NOMO-1 treated with DMSO at 0.1 percent for 48 hours (cell line): ENCODE data around the gene AADACL4.
"Not testable (repeated sequence)": the region's sequence is repeated elsewhere in the genome, so short reads cannot be mapped to it uniquely, and the experiment has no call there.

Experiments used
- DNase-seq: peaks from one replicate; lab custom pipeline; 2025; ENCODE audit not compliant: unreplicated experiment; lab: John Stamatoyannopoulos, UW

The AADACL4 gene

DNA sequence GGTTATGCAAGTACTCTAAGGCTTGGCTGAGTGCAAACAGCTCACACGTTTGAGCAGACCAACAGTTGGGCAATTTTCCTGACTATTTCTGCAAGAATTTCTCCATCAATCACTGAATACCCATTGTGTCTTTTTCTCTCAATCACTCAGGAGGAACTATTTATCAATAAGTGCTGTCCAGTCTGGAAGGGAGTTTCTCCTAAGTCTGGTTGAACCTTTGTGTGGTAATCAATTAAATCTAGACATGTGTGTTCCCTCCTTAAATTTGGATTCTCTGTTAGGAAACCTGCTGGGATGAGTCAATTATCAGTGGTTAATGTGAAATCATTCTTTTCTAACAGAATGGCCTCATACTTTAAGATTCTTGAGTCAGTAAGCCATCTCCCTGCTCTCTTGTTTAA lies 65.2 kb downstream of the AADACL4 start:
- DNase-seq, result no peak

DNA sequence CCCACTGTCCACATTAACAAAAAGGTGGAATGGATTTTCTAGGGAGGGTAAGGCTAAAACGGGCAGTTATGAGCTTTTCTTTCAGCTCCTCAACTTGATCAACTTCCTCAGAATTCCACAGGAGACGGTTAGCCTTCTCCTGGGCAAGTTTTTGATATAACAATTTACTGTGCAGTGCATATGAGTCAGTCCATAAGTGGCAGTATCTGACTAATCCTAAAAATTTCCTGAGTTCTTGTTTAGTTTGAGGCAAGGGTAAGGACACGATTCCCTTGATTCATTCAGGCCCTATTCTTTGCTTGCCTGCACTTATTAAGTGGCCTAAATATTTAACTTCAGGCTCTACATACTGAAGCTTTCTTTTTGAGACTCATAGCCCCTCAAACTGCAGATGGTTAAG lies 65.8 kb downstream of the AADACL4 start:
- no peak for DNase-seq

DNA sequence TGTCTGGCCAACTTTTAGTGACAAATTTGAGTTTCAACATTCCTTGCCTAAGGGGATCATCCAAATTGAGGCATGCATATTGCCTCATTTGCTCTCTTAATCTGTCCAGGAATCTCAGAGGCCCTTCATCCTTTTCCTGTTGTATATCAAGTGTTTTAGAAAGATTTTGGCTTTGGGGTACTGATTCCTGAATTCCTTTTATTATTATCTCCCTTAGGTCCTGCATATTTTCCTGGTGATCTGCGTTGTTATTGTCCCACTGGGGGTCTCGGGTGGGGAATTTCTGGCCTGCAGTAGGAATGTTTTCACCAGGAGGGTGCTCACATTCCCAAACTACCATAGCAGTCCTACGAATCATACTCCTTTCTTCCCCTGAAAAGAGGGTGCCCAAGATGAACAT lies 67.7 kb downstream of the AADACL4 start:
- no peak for DNase-seq

DNA sequence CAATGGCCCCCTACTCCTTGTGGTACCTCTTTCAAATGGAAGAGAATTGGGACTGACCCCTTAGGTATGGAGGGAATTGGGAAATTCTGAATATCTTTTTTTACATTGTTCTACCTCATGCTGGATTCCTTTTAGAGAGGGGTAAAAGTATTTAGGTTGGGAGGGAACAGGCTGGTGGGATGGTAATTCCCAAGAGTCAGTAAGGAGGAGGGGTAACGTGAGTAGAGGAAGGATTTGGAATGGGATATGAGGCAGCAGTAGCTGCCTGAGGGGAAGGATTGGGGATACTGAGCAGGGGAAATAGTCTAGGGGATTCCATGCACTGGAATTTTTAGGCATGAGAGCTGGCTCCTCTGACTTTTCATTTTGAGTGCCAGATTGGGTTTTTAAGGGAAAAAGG lies 68.2 kb downstream of the AADACL4 start:
- DNase-seq, result no peak

DNA sequence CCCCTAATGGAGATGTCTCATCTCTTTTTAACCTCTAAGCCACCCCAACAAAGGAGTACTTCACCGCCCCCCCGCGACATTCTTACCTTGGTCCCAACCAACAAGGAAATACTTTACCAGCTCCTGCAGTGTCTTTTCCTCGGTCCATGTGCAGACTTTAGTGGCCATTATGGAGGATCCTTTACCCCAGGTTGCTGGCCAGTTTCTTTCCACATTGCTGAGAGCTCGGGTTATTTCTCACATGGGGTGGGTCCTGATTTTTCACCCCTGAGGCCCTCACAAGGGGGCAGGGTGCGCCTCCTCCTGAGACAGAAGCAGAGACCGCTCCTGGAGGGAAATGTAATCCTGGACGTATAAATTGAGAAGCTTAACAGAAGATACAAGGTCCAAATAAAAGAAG lies 69.0 kb downstream of the AADACL4 start:
- no peak for DNase-seq

DNA sequence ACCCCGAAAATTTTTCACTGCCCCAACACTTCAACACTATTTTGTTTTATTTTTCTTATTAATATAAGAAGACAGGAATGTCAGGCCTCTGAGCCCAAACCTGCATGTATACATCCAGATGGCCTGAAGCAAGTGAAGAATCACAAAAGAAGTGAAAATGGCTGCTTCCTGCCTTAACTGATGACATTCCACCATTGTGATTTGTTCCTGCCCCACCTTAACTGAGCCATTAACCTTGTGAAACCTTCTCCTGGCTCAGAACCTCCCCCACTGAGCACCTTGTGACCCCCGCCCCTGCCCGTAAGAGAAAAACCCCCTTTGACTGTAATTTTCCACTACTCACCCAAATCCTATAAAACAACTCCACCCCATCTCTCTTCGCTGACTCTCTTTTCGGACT lies 69.8 kb downstream of the AADACL4 start:
- not testable (repeated sequence) for DNase-seq

GRCh38 chr1:12714710-12715475 lies 71.0 kb downstream of the AADACL4 start:
- no peak for DNase-seq

DNA sequence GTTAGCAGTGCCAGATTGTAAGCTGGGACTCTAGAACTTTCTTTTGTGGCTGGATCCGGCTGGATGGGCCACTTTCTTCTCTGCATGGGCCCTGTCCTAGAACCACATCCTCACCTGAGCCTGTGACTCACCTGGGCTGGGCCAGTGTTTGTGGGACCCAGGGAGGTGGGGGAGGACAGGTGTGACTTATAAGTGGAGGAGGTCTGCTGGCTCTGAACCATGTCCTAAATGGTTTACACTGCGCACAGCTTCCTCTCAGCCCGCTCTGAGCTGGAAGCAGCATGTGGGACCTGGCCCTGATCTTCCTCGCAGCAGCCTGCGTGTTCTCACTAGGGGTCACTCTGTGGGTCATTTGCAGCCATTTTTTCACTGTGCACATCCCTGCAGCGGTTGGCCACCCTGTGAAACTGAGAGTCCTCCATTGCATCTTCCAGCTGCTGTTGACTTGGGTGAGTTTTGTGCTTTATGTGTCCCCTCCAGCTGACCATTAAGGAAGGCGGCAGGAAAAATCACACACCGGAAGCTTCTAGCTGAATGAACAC lies 72.1 kb downstream of the AADACL4 start, which contains the start of gene AADACL3:
Gene AADACL3, plus strand, starts transcription at position 215 of the 542 bp plus-strand sequence. Its CDS starts 67 bp downstream, at position 282.
- no peak for DNase-seq
